ENCODE measurements around the gene IMPDH1.

Gene IMPDH1

GRCh38 chr7:128434413-128435326, 24.9 kb upstream of the IMPDH1 start:
- DNase-seq = no peak

DNA sequence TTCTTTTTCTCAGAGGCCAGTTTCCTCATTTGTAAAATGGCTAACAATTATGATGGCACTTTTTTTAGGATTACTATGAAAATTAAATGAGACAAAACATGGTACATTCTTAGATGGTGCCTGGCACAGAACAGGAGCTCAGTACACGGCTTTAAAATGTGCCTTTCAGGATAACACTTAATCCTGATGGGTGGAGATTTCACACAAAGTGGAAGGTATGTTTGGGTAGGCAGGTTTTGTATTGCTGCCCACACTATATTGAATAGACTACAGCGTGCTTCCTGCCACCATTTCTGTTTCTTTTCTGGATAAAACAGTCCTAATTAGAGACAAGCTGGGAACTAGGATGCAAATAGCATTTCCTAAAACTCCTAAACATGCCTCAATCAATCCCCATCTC, 22.0 kb upstream of the IMPDH1 start:
- DNase-seq = no peak

DNA sequence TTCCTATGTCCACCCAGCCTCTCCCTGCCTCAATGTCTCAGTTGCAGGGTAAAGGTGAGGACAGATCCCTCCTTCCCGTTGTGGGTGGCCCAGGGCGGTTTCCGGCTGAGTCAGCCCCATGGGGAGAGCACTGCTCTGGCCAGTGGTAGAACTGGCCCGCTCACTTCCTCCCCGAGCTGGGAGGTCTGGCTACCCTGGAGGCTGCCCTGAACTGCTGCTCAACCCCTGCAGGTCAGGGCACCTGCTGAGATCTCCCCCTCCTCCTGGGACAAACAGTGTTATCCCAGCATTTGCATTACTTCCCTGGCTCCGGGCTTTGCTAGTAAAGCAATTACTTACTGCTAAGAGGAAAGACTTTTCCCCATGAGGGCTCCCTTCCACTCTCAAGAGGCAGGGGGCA, 21.4 kb upstream of the IMPDH1 start:
- DNase-seq = no peak

DNA sequence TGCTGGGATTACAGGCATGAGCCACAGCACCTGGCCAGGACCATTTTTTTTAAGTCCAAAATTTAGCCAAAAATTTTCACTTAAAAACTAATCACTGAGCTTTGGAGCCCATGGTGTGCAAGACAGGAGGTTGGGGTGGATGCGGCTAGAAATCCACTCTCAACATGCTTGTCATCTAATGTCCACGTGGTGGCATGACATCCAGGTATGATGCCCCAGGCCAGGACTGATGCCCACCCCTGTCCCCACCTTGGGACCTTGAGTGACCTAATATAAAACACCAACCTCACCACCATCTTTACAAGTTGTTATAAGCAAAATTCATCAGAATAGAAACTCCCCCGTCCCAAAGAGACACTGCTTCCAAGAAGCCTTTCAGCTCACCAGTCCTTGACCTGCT, 20.4 kb upstream of the IMPDH1 start:
- no peak for DNase-seq

GRCh38 chr7:128427289-128427891, 17.6 kb upstream of the IMPDH1 start:
- peak in 1 of 2 donors; percentile 65 for DNase-seq

- DNase-seq = peak; percentile 25 to 49
Measured at GRCh38 chr7:128425850-128426249, 16.1 kb upstream of the IMPDH1 start.

DNA sequence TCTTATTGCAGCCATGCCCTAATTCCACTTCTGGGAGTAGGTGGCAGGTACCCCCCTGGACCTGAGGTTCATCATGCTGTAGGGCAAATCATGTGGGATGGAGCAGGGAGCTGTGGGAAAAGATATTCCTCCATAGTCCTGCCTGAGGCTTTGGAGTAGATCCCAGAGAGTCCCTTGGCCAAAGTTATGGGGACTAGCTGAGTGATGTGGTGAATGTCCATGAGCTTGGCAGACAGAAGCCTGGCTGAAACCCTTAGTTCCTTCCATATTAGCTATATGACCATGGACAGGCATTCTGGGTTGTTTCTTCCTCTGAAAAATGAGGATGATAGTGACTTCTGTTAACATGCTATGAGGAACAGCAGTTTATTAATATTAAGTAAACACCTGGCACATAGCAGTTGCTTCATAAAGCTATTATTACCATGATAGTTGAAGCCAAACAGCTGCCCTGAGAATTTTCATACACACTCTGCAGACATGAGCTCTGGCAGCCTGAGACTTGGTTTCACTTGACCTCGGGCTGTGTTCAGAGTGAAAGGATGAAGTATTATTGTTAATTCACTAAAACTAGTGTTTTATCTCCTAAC, 15.0 kb upstream of the IMPDH1 start:
- DNase-seq = no peak

- DNase-seq = no peak
Measured at GRCh38 chr7:128422842-128423241, 13.1 kb upstream of the IMPDH1 start.

DNA sequence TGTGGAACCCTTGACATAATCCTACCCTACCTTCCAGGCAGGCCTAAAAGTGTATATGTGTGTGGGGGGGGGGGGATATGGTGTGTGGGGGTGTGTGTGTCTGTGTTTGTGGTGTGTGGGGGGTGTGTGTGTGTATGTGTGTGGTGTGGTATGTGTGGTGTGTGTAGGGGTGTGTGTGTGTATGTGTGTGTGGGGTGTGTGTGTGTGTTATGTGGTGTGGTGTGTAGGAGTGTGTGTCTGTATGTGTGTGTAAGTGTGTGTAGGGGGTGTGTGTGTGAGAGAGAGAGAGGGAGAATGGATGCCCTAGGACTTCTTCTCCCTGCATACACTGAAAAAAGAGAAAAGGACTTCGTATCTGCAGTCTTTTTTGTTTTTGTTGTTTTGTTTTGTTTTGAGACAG, 12.3 kb upstream of the IMPDH1 start:
- no peak for DNase-seq

- DNase-seq = no peak
Measured at GRCh38 chr7:128421384-128421783, 11.6 kb upstream of the IMPDH1 start.

- no peak for DNase-seq
Measured at GRCh38 chr7:128420773-128421172, 11.0 kb upstream of the IMPDH1 start.

GRCh38 chr7:128419257-128419656, 9.5 kb upstream of the IMPDH1 start:
- peak in 1 of 2 donors; percentile 37 for DNase-seq

- DNase-seq = no peak
Measured at GRCh38 chr7:128417071-128417470, 7.3 kb upstream of the IMPDH1 start.

- DNase-seq = no peak
Measured at GRCh38 chr7:128415217-128415785, 5.5 kb upstream of the IMPDH1 start.

- DNase-seq = no peak
Measured at GRCh38 chr7:128410451-128410753, 620 bp upstream of the IMPDH1 start.

DNA sequence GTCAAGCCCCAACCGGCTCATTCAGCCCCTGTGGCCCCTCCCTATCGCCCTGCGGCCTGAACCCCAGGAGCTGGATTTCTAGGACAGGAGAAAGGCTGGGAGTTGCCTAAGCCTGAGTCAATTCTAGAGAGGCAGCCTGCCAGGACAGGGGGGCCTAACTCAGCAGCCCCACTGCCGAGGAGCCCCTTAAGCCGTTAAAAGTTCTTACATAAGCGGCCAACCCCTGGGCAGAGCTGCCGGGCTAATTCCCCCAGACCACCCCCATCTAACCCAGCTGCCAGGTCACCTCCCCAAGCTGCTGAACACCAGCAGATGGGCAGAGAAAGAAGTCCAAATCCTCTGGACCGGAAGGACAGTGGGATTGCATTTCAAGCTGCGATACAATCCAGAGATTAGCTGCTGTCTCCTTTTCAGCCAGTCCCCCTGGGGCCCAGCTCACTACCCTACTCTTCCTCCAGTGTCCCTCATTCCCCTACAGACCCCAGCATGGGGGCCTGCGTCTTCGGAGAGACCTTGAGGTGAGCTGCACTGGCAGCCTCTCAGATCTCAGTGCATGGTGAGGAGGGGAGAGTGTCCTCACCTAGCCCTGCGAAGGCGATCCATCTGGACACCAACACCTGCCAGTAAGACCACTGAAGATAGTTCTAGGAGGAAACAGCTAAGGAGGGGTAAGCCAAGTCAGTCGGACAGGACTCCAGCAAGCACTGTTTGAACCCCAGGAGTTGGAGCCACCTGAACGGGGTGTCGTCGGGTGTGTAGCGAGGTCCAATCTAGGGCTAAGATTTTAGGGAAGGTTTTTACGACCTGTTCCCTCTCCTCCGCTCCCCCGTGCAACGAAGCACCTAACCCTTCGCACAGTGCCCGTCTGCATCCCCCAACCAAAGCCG, 830 bp downstream of the IMPDH1 start:
- no peak for DNase-seq

GRCh38 chr7:128407751-128408708, 1.8 kb downstream of the IMPDH1 start:
- DNase-seq = no peak

DNA sequence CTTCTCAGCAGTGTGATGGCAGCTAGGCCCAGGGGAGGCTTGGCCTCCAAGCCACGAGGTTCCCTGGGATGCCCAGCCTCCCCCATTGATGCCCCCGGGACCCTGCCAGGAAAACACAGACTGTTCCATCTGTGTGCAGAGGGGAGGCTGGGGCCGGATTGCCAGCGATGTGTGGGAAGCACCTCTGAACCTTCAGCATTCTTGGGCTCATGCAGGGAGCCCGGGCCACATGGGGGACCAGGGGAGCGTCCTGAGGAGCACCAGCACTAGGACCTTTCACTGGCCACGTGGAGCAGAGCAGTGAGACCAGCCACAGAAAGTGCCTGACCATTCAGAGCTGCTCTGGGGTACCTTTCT, 2.6 kb downstream of the IMPDH1 start:
- no peak for DNase-seq

DNA sequence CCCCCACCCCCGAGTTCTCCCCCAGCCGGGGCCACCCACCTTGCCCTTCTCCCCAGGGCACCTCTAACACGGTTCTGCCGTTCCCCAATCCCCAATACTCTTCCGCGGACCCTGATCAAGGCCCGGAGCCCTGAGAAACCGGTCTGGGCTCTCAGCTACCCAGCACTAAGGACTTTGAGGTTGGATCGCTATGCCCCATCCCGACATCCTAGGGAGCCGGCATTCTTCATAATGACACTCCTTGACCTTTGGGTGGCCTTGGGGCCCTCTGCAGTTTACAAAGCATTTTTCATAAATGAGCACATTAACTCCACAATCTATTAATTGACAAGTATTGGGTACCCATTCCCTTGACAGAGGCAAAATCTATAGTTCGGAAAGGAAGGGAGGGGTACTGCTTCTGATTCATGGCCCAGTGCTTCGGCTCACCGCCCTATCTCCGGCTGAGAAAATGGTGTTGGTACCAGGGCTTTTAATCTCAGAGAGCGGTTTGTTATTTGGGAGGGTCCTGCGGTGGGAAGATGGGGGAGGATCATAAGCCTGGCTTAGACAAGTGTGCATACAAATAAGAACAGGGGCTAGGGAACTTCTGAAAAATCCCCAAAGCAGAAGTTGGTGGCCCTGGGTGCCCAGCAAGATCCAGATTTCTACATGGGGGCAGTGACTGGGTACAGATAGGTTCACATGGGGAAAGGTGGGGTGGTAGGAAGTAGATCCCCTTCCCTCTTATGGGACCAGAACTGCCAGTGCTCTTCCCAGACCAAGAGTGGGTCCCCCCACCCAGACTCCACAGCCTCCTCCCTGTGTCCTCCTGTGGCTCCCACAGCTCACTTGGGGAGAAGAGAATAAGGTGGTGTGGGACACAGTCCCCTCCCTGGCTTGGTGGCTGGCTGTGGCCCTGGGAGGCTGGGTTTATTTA, 3.2 kb downstream of the IMPDH1 start:
- no peak for DNase-seq
